DND-41 (cell line): ENCODE data around the gene TMEM97.

Experiments
- CTCF ChIP-seq: IDR thresholded peaks from 2 replicates; pipeline ENCODE4 v1.5.1; 2012; ENCODE audit warnings: borderline replicate concordance, low read length, moderate library complexity, mild to moderate bottlenecking; ENCODE audit not compliant: poor library complexity, severe bottlenecking; ENCODE audit errors: extremely low read depth
- EZH2 ChIP-seq: IDR thresholded peaks from 3 replicates; pipeline ENCODE4 v1.6.1; 2012; ENCODE audit warnings: borderline replicate concordance, low read depth, mild to moderate bottlenecking, moderate library complexity, low read length, inconsistent platforms; ENCODE audit not compliant: severe bottlenecking

GRCh38 chr17:28327709-28328108, 8.7 kb downstream of the TMEM97 start:
- TF ChIP-seq CTCF = no peak
- no peak for TF ChIP-seq EZH2
